ENCODE data around the gene UQCRC1.

The UQCRC1 gene

GRCh38 chr3:48609088-48610005 lies at the start of gene UQCRC1:
TSS of gene UQCRC1 (minus strand) at chr3:48609646. CDS start at chr3:48609620, 26 bp downstream.
- FAIRE-seq, result no peak

GRCh38 chr3:48656841-48657281 lies 47.4 kb upstream of the UQCRC1 start:
- no peak for FAIRE-seq

- FAIRE-seq, result no peak
Observed at GRCh38 chr3:48656061-48656840, 46.8 kb upstream of the UQCRC1 start.

GRCh38 chr3:48655606-48656005 lies 46.2 kb upstream of the UQCRC1 start:
- FAIRE-seq, result no peak

GRCh38 chr3:48655063-48655462 lies 45.6 kb upstream of the UQCRC1 start:
- FAIRE-seq, result no peak

GRCh38 chr3:48652923-48653715 lies 43.7 kb upstream of the UQCRC1 start:
- FAIRE-seq, result no peak

GRCh38 chr3:48651771-48652170 lies 42.3 kb upstream of the UQCRC1 start:
- FAIRE-seq, result no peak

- FAIRE-seq, result no peak
Observed at GRCh38 chr3:48650723-48651122, 41.3 kb upstream of the UQCRC1 start.

- no peak for FAIRE-seq
Observed at GRCh38 chr3:48648188-48648850, 38.9 kb upstream of the UQCRC1 start.

- FAIRE-seq, result no peak
Observed at GRCh38 chr3:48647714-48648113, 38.3 kb upstream of the UQCRC1 start.

GRCh38 chr3:48644898-48645760 lies 35.7 kb upstream of the UQCRC1 start:
- no peak for FAIRE-seq

GRCh38 chr3:48642605-48643004 lies 33.2 kb upstream of the UQCRC1 start:
- FAIRE-seq, result no peak

- no peak for FAIRE-seq
Observed at GRCh38 chr3:48641396-48641795, 31.9 kb upstream of the UQCRC1 start.

GRCh38 chr3:48639944-48640606 lies 30.6 kb upstream of the UQCRC1 start:
- FAIRE-seq, result no peak

- FAIRE-seq, result no peak
Observed at GRCh38 chr3:48637305-48637704, 27.9 kb upstream of the UQCRC1 start.

GRCh38 chr3:48636149-48636655 lies 26.8 kb upstream of the UQCRC1 start:
- FAIRE-seq, result no peak

GRCh38 chr3:48635222-48636021 lies 26.0 kb upstream of the UQCRC1 start, which contains the start of gene SLC26A6:
TSS of gene SLC26A6 (minus strand) at chr3:48635461. CDS start at chr3:48635393, 68 bp downstream.
- FAIRE-seq, result peak; percentile 63

GRCh38 chr3:48634661-48635221 lies 25.3 kb upstream of the UQCRC1 start:
- FAIRE-seq, result no peak

- no peak for FAIRE-seq
Observed at GRCh38 chr3:48633743-48634142, 24.3 kb upstream of the UQCRC1 start.

Data from TTC549 (cell line).